ENCODE results near the gene NCAM2. TPM values are rescaled to one million over a fixed set of nuclear protein-coding genes. Genes with fewer than 3 reads are reported as not detected.

Gene NCAM2
- polyA plus RNA-seq (ENCODE audit: insufficient read length): 9.9 TPM
- long read RNA-seq, donor 1: 0 reads
- long read RNA-seq, donor 2: 0 reads
- long read RNA-seq, donor 3: 0 reads
- long read RNA-seq, donor 4: 0 reads
- long read RNA-seq, donor 5, full-length matches to known transcripts: 1 of 1 reads
- long read RNA-seq, donor 5, partial matches to known transcripts: 0 of 1 reads
- long read RNA-seq, donor 5, other reads (novel, unspliced or antisense): 0 of 1 reads
- long read RNA-seq, donor 6, full-length matches to known transcripts: 1 of 1 reads
- long read RNA-seq, donor 6, partial matches to known transcripts: 0 of 1 reads
- long read RNA-seq, donor 6, other reads (novel, unspliced or antisense): 0 of 1 reads
- long read RNA-seq, donor 7, full-length matches to known transcripts: 1 of 1 reads
- long read RNA-seq, donor 7, partial matches to known transcripts: 0 of 1 reads
- long read RNA-seq, donor 7, other reads (novel, unspliced or antisense): 0 of 1 reads
- long read RNA-seq, donor 8: 0 reads

DNA sequence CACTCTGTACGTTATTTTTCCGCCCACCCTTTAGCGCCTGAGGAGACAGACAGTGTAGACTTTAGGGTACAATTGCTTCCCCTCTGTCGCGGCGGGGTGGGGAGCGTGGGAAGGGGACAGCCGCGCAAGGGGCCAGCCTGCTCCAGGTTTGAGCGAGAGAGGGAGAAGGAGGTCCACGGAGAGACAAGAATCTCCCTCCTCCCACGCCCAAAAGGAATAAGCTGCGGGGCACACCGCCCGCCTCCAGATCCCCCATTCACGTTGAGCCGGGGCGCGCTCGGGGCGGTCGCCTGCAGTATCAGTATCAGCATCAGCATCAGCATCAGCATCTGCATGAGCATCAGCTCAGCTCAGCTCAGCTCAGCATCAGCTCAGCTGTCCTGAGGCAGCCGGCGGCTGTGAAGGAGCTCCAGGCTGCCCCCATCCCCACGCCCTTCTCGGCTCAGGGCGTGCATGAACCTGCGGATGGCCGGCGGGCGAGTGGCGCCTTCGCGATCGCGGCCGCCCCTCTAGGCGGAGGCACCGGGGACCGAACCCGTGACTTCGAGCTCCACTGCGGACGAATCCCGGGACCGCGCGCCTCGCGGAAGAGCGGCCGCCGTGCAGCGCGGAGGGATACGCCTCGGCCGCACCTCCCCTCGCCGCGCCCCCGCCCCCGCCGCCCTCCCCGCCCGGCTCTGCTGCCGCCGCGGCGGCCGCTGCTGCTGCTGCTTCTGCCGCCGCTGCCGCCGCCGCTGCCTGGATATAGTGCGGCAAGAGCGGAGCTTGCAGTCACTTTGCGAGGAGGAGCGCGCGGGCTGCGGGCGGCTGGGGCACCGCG, at the start of gene NCAM2:
TSS of gene NCAM2 (plus strand) at position 774 of the 820 bp plus-strand sequence.
- DNase-seq: peak; percentile 73

DNA sequence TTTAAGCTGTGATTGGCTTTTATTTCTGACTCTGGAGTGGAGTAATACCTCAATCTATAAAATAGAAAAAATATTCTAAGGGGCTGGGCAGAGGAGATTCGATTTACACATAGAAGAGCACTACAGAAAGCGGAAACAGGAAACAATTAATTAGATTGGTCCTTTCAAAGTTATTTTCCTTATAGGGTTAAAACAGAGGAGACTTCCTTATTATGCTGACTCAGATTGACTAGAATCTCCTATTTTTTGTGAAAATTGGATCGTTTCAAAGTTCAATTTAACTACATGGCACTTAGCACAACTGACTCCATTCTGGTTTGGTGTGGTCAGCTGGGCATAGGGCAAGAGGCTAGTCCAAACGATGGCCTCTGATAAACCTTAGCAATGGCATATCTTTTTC, 48.3 kb upstream of the NCAM2 start:
- DNase-seq: no peak

DNA sequence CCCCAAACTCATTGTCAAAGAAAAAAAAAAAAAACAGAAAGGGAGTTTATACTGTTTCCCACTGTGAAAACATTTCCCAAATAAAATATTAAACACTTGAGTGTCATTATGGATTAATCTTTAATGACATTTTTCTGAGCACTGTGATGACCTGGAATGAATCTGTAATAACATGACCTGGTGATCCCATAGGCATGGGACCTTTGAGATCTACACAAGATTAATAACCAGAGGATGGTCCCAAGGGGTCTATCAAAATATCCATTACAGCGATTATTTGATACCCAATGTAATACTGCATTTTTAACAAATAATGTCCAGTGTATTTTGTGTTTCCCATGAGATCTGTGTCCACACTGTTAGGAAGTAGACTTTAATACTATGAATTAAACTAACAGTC, 32.4 kb upstream of the NCAM2 start:
- no peak for DNase-seq

DNA sequence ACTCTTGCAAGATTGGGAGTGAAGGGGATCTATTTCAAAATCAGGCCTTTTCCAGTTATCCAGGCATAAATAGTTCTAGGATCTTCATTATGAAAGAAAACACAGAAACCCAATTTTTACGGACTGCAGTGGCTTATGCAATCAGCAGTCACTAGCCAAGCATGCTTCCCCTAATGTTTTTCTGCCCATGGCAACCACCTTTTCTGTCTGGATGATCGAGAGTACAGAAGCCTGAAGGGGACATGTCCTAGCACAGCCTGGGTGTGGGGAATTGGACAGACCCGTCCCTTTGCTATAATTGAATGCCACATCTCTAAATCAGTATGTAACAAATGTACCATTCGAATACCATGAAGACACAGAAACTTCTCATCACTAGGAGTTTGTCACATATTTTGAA, 29.8 kb upstream of the NCAM2 start:
- DNase-seq: no peak

DNA sequence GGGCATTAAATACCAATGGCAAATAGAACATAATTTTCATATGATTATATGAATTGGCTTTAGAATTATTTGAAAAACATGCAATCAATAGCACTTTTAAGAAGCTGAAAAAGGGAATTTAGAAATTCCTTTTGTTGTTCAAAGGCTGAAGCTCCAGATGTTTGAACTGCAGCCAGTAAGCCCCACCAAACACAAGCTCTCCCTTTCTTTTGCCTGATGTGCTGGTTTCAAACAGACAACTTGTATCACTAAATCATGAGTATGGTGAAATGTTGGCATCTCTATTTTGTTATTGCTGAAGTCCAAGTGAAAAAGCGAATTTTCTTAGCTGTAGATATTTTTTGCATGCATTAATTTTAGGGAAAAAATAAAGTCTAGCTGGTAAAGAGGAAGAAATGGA, 27.5 kb upstream of the NCAM2 start:
- no peak for DNase-seq

DNA sequence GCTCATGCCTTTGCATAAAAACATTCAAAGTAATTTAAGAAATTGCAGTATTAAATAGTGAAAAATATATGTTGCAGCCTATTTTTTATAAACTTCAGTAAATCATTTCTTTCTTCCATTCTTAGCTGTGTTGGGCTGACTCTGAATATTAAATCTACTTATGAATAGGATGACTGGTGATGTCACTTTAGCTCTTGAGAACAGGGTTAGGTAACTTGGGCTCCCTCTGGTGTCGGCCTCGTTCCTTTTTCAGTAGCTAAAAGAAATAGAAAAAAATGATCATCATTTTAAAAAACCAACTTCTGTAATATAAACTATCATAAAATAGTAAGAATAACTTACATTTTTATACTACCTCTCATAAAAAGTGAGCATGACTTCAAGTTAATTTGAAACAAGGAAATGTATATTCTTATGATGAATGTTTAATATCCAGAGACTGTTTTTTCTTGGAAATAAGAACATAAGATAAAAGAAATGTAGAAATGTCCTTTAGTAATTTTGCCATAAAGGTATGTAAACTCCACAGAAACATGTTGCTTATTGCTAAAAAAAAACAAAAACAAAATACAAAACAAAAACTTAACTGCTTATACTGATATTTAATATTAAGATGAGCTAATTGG, 26.8 kb upstream of the NCAM2 start:
- DNase-seq: peak; percentile 37

DNA sequence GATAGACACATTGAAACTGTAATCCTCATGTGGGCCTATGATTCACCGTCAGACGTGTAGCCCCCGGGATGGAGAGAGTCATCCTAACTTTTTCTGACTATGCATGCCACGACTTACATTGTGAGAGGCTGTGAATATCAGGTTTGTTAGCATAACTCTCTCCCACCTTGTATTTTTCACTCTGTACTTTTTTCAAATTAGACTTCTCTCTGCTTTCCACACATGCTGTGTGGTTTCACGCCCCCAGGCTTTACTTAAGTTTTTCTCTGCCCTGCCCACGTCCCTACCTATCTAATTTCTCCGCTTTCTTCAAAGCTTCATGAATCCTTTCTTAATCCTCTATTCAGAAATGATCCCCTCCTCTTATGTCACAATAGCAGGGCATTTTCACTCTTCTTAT, 3.4 kb upstream of the NCAM2 start:
- no peak for DNase-seq

DNA sequence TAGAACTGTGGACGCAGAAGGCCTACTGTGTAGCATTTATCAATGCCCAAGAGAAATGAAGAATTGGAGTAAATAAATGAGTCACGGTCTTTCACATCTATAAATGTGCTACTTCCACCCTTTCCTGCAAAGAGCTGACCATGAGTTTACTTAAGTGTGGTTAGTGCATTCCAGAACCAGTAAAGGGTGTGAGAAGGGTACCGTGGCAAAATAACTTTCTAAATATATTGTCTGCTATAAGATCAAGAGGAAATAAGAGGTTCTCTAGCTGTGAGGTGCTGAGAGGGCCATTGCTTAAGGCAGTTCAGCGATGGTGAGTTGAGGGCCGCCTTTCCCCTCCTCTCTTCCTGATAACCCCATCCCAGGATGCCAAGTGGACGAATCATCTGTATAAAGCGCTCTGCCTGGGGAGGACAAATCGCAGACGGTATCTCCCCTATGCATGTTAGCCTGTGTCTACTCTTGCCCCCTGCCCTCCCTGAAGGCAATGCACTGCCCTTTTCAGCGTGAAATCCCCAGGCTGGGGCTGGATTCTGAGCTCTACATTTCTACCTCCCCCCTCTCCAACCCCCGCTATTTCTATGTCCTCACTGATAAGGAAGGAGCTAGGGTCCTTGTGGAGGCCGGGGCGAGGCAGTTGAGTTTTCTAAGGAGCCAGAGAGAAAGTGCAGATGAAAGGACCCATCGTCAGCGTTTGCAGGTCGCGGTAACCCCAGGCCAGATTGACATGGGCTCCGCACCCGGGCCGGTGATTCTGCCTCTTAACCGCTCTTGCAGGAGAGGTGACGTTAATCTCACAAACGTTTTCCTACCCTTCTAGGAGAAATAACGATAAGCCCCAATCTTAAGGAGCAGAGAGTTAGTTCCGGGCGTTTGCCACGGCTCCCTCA, 1.5 kb upstream of the NCAM2 start:
- no peak for DNase-seq

DNA sequence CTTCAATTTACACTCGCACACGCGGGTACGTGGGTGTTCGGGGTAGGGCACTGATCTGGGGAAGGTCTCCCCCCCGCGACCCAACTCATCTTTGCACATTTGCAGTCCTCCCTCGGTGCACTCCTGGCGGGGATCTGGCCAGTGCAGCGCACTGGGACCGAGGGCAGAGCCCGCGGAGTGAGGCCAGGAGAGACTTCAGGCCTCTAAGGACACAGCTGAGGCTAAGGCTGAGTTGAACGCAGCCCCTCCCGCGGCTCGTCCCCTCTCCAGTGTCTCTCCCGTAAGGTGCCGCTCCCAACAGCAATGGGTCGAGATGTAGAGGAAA, 936 bp upstream of the NCAM2 start:
- DNase-seq: no peak

DNA sequence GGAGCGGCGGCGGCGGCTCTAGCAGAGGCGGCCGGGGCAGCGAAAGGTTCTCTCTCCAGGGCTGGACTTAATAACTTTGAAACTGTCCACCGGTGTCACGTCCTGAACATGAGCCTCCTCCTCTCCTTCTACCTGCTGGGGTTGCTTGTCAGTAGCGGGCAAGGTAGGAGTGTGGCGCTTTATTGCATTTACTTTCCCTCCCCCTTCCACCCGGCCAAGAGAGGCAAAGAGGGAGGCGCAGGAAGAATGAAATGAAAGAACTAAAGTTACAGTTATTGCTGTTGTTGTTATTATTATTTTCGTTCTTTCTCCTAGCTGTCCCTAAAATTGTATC, 214 bp downstream of the NCAM2 start:
- no peak for DNase-seq

DNA sequence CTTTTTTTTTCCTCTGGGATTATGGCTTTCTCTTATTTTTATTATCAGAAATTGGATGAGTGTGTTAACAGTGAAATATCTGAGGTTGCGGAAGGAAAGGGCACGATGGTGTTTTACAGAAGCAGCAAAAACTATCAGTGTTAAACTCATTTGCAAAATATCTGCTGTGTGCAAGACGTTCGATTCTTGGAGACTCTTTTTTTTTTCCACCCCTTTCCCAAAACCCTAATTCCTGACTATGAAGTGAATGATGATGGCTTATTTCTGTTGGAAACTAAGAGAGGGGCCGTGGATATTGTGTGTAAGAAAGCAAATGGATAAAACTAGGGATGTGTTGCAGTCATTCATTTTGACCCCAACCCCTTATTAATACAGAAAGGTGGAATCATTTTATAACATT, 677 bp downstream of the NCAM2 start:
- no peak for DNase-seq

DNA sequence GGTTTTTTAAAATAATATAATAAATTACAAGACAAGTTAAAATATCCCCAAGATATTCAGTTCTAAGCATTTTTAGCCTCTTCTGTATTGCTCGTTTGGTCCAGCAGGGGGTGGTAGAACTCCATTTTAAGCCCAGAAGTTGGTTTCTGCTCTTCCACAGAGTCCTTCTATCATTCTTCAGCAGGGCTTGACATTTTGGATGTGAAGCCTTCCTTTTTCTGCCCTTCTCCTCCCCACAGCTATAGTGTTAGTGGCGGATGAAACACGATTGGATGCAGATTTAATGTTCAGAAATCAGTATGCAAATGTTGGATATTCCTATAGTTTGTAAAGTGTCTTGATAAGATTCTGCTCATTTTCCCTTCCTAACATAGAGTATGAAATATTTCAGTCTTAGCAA, 1.4 kb downstream of the NCAM2 start:
- peak; percentile 57 for DNase-seq

DNA sequence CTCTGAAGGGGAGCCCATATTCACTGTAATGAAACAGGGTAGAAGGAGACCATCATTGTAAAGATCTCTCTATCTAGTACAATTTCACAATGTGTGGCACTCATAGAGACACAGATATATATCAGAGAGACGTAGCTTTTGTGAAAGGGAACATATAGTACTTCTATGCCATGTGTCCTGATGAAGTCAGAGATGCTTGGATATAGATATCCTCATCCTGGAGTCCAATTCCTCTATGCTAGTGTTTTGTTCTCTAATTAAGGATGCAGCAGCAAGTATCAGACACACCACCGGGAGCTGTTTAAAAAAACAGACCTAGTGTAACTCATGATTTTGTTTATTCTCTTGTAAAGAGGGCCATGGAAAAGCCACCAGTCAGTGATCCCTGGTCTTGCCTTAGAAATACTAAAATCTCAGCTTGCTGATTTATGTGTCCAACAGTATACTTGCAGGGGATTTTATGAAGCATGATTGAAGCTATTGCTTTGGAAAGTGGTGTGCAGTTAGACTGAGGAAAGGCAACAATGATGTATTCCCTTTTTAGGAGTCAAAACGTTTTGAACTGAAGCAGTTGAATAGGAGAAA, 2.5 kb downstream of the NCAM2 start:
- no peak for DNase-seq

DNA sequence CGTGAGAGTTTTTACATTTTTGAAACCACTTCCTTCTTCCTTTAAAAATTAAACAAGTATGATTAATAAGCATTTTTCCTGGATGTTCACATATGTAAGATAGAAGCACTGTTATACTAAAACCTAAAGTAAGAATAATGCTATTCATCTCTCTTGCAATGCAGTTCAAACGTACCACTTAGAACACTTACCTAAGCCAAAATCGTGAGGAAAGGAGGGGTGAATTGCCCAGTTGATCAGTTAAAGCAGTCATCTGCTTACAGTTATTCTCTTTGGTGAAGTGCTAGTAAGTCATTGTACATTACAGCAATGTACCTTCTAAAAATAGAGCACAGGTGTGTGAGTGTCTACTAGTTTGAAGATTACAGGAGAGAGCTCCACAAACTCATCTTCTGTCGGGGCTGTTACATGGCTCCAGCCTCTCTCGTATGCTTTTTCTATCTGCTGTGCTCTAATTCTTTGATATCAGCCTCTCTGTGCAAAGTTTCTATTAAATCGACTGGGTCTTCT, 3.4 kb downstream of the NCAM2 start:
- DNase-seq: no peak

DNA sequence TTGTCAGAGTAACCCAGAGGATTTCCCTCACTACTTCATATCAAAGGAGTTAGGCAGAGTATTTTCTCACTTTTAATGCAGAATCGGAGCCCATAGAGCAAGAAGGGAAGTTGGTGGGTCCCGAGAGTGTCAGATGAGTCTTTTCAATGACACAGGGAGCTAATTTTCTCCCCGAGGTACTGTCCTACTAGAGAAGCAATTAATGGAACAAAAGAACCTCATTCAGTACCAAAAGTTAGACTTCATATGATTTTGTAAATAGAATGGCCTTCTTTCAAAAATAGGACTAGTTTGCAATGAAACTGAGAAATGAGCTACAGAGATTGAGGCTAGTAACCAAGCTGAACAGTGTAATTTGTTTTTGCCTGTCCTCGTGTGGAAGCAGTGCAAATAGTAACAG, 3.9 kb downstream of the NCAM2 start:
- DNase-seq: no peak

DNA sequence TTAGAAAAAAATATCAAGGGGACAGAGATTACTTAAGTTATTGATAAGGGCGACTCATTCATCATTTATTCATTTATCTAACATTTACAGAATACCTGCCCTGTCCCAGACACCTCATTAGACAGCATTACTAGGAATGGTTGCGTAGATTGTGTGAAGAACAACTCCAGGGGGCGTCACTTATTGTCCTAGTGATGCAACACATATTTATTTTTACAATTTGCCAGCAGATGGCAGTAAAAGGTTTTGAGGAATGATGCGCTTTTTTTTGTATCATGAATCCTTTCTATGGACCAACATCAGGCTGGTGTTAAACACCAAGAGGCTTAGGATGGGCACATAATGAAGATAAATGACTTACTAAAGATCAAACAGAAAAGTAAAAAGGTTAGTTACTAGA, 5.5 kb downstream of the NCAM2 start:
- DNase-seq: no peak

DNA sequence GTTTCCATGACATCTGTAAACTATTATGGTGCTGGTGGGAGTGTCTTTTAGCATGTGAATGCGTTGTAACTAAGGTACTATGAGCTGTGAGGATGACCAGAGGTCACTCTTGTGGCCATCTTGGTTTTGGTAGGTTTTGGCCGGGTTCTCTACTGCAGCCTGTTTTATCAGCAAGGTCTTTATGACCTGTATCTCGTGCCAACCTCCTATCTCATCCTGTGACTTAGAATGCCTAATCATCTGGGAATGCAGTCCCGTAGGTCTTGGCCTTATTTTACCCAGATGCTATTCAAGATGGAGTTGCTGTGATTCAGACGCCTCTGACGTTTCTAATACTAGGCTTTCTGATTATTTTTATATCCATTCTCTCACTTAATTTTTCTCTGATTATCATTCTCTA, 9.4 kb downstream of the NCAM2 start:
- no peak for DNase-seq

DNA sequence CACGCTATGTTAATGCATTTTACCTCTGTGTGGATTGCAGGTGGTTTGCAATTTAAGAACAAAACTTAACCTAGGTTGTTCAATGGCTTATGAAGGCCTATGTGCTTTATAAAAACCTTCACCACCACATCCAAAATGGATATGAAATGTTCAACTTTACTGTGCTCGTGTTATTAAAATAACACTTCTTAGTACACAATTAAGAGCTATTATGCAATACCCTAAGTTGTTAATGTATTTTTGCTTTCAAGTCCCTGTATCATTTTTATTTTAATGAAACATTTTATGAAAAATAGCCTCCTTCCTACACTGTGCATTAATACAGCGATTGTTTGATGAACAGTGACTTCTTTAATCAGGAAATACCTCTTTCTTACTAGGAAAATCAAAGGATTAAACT, 12.0 kb downstream of the NCAM2 start:
- DNase-seq: no peak

DNA sequence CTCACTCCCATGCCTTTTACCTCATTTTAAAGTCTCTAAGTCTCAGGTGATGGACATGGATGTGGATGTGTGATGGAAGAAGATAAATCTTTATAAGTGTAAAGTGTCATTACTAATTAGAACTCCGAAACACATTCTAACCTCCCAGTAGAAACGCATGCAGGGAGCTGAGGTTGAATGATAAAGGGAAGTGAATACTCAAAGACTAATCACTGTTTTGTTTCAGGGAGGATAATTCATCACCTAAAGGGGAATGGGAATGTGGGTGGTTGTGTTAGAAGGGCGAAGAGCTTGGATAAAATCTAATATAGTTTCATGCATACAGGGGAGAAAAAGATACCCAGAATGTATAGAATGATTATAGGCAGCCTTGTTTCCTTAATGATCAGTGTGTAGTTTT, 12.5 kb downstream of the NCAM2 start:
- no peak for DNase-seq

DNA sequence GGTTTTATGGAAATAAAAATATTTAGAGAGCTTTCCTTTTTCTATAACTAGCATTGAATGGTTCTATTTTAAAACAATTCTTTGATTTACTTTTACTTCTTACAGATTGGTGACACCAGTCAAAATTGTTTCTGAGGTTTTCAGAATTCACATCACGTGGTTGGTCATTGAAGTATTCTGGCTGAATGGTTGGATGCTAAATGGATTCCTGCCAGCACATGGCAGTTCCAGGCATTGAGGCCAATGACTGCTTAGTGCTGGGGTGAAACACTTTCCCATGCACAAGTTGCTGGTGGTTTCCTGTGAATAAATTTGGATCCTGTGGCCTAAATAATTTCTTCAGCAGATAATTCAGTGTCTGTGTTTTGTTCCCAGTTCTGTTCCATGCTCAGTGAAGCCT, 20.6 kb downstream of the NCAM2 start:
- DNase-seq: no peak

DNA sequence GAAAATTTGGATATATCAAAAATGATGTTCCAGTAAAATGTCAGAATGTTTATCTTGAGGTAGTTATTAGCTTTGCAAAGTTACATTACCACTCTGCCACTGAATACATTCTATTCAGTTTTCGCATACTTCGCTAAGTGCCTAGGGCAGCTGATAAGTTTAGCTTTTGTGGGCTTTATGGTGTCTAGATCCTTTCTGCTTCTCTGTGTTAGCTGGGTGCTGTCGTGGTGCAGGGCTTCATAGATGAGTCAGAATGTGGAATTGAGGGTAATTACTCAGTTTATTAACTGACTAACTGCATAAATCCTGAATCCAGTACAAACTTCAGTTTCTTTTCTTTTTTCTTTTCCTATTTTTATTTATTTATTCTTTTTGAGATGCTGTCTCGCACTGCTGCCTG, 21.5 kb downstream of the NCAM2 start:
- no peak for DNase-seq

DNA sequence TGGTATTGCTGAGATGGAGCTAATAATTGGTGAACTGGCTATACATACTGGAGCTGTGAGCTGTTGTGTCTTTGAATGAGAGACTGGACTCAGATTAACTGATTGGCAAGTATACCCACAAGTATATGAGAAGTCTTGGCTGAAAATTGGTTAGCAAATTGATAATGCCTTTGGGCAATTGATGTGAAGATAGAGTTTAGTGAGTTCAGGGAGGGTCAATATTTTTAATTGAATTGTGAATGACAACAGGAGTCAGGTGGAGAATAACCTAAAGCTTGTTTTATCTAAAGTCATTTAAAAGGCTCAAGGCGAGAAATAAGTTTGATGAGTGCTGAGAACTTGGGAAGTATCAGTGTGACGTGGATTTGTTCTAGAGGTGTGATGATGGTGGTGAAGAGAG, 27.5 kb downstream of the NCAM2 start:
- DNase-seq: no peak
